Epithelial cell of prostate (primary cell): ENCODE measurements around the gene EPG5.
"Not testable (repeated sequence)": the region's sequence is repeated elsewhere in the genome, so short reads cannot be mapped to it uniquely, and the experiment has no call there.

Source experiments
- DNase-seq: peaks from one replicate; pipeline ENCODE4 v3.0.0-alpha.2; 2011; ENCODE audit warnings: low read depth, low spot score
- H3K27ac ChIP-seq: fragments of 450-650 bp; 2 replicates; pipeline ENCODE4 v1.5.1; 2017; ENCODE audit warnings: mild to moderate bottlenecking

Gene EPG5

DNA sequence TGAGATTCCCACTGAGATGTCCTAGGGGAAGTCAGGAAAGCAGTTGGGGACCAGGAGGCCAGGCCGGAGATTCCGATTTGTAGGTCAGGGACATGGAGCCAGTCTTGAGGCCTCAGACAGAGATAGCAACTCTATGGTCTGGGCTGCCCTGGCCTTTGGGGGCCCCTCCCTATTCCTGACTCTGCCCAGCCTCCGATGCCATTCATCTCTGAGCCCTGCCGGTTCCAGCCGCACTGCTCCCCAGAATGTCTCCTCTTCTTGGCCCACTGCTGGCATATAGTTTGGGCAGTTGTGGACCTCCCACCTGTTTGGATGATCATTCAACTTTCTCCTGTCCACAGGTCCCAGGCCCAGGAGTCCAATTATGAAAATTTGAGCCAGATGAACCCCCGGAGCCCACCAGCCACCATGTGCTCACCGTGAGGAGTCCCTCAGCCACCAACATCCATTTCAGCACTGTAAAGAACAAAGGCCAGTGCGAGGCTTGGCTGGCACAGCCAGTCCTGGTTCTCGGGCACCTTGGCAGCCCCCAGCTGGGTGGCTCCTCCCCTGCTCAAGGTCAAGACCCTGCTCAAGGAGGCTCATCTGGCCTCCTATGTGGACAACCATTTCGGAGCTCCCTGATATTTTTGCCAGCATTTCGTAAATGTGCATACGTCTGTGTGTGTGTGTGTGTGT is 125.2 kb downstream of the EPG5 start:
- DNase-seq: no peak
- no peak overlapping the region for H3K27ac ChIP-seq

DNA sequence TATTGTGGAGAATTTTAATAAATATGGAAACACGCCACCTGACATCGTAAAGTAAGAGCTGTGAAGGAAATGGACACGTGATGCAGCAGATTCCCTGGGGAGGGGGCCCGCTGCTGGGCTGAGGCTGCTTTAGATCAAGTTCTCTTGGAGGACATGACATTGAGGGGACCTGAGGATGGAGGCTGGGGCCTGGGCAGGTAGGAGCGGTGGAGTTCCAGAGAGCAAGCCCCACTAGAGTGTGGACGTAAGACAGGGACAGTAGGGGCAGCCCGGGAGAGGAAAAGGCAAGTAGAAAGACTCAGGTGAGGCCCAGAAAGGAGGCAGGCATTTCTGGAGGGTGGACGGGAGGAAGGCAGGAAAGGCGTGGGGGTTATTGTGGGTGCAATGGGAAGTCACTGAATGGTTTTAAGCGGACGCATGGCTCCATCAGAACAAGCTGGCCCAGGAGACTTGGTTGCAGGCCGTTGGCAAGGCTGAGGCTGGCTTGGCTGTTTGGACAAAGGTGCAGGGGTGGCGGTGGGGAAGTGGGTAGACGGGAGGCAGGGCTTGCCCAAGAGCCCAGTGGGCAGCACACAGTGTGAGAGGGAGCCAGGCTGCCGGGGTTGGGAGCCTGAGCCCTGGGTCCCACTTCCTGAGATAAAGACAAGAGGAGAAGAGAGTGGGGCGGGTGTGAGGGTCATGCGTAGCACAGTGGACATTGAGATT is 125.9 kb downstream of the EPG5 start:
- H3K27ac ChIP-seq: no peak overlapping the region

DNA sequence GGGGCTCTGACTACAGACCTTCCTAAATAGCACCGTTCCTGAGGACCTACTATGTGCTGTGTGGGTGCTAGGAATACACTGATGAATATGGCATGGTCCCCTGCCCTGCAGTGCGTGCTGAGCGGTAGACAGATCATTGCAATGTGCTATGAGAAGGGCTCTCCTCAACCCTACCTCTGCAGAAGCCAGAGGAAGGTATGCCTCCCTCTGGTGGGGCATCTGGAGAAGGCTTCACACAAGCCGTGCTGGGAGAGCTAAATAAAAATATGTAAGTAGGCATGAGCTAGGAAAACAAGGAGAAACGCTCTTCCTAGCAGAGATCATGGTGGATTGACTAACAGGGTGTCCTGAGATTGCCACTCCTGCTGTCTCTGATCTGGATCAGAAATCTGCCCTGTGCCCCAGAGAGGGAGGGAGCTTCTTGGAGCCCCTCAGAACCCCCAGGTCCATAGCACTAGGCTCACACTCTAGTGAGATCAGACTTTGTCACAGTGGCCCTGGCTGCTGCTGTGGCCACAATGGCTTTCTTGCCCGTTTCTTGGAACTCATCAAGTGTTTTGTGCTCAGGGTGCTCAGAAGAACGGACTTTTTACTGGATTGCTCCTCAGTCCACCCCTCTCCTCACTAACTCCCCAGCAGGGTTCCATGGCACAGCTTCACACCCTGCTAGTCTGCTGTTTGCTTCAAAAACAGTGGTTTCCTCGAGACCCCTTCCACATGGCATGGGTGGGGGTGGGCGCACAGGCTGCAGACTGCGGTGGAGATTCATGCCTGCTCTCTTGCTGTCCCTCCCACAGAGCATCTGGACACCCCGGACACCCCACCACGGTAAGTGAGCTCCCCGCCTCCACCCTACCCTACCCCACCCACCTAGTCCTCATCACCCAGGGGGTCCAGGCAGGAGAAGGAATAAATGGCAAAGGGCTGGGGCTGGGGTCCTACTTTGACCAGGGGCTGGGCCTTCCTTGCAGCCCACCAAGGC is 127.4 kb downstream of the EPG5 start:
- no peak overlapping the region for H3K27ac ChIP-seq
- peak; percentile 24 for DNase-seq

More for the DNA sequence above, 125.9 kb downstream of the EPG5 start:
- no peak for DNase-seq

DNA sequence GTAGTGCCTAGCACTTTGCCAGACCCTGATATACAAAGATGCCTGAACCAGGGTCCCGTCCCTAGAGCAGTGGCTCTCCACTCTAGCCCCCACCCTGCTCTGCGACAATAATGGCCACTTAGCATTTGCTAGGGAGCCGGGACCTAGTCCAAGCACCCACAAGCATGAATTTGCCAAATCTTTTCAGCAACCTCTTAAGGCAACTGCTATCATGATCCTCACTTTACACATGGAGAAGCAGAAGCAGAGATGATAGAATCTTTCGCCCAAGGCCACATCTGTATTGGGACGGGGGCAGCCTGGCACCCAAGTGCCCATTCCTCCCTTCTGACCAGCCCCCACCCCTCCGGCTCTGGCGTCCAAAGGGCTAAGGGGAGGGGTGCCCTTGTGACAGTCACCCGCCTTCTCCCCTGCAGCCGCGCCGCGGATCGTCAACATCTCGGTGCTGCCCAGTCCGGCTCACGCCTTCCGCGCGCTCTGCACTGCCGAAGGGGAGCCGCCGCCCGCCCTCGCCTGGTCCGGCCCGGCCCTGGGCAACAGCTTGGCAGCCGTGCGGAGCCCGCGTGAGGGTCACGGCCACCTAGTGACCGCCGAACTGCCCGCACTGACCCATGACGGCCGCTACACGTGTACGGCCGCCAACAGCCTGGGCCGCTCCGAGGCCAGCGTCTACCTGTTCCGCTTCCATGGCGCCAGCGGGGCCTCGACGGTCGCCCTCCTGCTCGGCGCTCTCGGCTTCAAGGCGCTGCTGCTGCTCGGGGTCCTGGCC is 128.6 kb downstream of the EPG5 start:
- no peak for DNase-seq
- H3K27ac ChIP-seq: no peak overlapping the region

DNA sequence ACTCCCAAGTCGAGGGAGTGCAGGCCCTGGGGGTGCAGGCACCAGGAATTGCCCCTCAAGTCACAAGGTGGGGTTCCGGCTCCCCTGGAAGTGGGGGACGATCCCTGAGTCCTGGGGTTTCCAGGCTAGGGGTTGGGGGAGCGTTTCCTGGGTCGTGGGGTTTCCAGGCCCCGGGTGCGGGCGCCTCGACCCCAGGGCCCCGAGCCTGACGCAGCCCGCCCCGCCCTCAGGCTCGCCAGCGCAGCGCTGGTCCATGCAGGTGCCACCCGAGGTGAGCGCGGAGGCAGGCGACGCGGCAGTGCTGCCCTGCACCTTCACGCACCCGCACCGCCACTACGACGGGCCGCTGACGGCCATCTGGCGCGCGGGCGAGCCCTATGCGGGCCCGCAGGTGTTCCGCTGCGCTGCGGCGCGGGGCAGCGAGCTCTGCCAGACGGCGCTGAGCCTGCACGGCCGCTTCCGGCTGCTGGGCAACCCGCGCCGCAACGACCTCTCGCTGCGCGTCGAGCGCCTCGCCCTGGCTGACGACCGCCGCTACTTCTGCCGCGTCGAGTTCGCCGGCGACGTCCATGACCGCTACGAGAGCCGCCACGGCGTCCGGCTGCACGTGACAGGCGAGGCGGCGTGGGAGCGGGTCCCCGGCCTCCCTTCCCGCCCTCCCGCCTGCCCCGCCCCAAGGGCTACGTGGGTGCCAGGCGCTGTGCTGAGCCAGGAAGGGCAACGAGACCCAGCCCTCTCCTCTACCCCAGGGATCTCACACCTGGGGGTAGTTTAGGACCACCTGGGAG is 129.7 kb downstream of the EPG5 start:
- no peak for DNase-seq
- H3K27ac ChIP-seq: no peak overlapping the region

DNA sequence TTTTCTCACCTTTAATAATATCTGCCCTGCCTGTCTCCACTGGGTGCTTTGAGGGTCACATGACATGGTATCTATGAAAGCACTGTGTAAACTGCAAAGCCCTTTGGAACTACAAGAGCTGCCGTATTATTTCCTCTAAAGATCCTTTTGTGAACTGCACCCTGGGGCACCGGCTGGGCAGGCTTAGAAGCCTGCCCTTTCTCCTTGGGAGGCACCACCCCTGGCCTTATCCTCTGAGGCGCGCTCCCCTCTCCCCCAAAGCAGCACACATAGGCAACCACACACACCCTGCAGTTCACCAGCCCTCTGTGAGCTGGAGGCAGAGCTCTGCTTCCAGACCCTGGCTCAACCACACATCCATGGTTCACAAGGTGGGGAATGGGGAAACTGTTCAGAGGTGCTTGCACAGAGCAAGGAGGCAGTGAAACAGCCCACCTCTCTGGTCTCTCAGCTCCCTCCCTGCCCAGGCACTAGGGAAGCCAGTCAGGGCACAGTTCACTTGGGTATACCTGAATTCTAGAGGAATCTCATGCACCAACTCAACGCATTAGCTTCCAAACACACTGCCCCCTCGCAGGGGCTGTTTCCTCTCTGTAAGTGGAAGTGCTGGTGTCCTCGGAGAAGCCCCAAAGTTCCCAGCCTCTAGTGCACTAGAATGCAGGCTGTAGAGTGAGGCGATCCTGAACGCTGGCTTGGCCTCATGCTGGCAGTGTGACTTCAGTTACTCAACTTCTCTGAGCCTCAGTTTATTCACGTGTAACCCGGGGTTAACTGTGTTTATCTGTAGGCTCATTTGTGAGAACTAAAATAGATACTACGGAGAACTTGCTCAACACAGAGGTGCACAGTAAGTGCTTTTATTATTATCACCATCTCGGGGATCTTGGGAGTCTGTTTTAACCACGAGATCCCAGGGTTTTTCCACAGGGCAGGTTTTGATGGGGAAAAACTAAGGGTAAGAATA is 130.6 kb downstream of the EPG5 start:
- DNase-seq: no peak
- no peak overlapping the region for H3K27ac ChIP-seq

DNA sequence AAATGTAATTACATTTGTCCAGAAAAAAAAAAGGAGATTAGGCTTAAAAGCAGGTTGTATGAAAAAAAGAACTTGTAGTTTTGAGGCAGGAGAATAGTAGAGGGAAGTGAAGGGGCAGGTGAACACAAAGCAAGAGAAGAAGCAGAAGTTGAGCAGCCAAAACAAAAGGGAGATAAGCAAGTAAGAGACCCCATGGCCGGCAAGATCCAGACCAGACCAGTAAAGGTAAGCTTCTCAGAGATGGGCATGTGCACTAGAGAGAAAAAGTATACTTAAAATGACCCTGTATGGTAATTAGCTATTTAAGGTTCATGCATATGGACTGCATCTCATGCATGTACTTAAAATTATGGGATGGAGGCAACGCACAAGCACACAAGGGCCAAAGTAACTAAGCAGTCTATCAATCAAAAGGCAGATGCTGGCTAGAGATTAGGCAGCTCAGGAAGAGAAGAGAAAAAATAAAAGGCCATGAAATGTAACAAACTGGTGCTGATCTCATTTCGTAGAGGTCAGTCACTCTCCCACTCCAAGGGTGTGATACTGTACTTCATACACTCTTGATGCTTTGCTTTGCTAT is 132.0 kb downstream of the EPG5 start:
- DNase-seq: no peak
- no peak overlapping the region for H3K27ac ChIP-seq

DNA sequence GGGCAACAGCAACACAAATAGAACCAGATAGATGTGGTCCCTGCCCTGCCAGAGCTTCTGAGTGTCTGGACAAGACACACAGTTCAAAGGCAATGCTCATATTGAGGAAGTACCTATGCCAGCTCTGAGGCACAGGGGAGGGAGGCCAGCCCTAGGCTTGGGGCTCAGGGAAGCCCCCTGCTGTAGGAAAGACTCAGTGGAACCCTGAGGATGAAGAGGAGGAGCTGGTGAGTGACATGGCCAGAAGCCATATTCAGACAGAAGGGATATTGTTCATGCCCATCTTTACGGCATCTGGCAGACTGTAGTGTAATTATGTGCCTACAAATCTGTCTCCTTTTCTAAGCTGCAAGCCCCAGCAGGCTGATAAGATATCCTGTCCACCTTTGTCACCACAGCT is 132.8 kb downstream of the EPG5 start:
- H3K27ac ChIP-seq: no peak overlapping the region
- no peak for DNase-seq

DNA sequence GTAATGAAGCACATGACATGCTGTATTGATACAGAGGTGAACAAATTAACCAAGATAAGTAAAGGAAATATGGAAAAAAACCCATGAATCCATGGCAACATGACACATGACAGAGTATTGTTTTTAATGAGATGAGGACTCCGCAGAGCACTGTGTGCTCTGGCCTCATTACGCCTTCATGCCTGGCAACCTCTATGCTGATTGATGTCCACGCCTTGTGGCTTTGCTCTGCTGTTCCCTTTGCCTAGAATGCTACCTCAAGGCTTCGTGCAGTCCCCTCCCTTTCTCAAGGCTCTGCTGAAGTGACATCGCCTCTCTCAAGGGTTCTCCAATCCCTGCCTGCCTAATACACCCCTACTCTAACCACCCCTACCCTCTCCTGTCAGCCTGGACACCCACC is 133.3 kb downstream of the EPG5 start:
- no peak for DNase-seq
- no peak overlapping the region for H3K27ac ChIP-seq

DNA sequence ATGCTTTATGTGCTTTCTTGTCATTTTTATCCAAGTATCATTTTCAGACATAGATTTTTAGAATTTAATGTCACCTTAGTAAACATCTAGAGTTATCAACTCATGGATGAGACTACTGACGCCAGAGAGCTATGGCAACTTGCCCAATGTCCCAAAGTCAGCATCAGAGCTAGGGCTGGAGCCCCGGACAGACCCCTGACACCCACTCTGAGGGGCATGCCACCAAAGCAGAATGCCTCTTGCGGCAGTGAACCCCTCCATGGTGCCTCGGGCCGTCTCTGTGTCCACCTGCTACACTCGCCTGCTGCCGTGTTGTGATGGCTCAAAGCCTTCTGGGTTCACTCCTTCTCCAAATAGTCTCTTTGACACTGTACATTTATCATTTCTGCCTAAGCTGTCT is 136.2 kb downstream of the EPG5 start:
- no peak overlapping the region for H3K27ac ChIP-seq
- DNase-seq: no peak

DNA sequence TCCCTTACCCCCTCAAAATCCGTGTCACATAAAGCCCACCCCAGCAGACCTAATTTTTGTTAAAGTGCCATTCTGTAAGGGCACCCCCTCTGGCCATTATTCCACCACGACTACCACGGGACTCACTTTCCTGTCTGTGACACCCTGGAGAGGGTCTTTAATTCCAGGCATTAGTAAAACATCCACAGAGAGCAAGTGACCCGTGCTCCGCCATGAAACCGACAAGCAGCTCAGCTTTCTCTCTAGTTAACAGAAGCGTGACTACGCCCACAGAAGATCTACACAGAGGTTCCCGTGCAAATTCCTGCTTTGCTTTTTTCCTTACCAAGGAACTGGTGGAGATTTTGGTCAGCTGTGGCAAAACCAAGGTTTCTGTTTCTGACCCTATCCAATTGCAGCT is 137.3 kb downstream of the EPG5 start:
- DNase-seq: no peak
- no peak overlapping the region for H3K27ac ChIP-seq

DNA sequence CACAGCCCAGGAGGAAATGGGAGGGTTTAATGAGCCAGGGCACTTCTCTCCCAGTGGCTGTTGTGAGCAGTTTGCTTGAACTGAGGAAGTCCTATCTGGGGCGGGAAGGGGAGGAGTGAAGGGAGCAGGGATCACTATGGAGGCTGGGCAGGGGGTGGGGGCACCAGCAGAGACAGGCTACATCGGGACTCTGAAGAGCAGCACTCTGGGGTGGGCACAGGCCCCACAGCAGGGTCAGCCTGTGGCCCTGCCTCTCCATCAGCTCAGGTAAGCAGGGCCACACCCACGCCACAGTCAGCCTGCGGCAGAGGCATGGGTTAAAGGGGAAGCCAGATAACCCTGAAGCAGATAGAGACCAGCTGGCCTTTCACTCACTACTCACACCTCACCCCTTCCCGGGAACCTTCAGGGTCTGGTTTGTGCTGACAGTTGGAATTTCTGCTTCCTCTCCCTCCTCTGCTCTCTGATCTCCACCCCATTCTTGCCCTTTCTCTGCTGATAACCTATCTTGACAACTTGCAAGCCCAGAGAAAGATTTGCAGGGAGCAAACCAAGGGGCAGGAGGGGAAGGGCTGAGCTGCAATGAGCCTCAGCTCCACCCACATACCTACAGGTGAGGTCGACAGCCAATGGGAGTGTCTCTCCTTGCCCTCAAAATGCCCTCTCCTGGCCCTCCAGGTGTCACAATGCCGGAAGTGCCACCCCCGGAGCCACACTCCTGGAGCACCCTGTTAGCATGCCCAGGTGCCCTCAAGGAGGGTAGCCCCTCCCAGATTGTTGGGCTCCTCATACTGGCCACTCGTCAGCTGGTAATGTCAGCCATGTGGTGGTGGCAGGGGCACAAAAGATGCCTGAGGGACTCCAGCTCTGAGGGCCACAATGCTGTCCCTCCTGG is 138.0 kb downstream of the EPG5 start:
- no peak overlapping the region for H3K27ac ChIP-seq
- no peak for DNase-seq

DNA sequence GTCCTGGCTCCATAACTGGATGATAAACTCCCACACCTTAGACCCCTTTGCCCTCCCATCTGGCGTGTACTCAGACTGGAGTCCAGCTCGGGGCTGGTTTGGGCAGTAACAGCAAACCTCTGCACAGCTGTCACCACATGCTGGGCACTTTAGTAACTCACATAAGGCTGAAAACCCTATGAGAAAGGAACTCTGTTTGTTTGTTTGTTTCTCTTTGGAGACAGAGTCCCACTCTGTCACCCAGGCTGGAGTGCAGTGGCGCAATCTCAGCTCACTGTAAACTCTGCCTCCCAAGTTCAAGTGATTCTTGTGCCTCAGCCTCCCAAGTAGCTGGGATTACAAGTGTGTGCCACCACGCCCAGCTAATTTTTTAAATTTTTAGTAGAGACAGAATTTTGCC is 140.4 kb downstream of the EPG5 start:
- DNase-seq, H3K27ac ChIP-seq: not testable (repeated sequence)

DNA sequence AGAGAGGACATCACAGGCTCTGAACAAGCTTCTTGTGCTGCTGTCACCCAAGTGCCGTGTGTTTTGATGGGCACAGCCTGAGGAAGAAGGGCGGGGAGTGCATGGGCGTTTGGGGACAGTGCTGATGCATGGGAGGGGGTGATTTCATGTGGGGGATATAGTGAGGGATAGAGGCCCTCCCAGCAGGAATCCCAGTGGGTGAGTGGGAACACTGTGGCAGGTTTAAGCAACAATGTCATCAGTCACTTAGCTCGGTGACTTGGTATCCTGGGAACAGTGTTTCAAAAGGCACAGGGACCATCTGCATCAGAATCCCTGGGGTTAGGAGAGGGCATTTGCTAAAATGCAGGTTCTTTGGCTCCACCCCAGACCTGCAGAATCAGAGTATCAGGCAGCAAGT is 141.0 kb downstream of the EPG5 start:
- no peak for DNase-seq
- no peak overlapping the region for H3K27ac ChIP-seq

DNA sequence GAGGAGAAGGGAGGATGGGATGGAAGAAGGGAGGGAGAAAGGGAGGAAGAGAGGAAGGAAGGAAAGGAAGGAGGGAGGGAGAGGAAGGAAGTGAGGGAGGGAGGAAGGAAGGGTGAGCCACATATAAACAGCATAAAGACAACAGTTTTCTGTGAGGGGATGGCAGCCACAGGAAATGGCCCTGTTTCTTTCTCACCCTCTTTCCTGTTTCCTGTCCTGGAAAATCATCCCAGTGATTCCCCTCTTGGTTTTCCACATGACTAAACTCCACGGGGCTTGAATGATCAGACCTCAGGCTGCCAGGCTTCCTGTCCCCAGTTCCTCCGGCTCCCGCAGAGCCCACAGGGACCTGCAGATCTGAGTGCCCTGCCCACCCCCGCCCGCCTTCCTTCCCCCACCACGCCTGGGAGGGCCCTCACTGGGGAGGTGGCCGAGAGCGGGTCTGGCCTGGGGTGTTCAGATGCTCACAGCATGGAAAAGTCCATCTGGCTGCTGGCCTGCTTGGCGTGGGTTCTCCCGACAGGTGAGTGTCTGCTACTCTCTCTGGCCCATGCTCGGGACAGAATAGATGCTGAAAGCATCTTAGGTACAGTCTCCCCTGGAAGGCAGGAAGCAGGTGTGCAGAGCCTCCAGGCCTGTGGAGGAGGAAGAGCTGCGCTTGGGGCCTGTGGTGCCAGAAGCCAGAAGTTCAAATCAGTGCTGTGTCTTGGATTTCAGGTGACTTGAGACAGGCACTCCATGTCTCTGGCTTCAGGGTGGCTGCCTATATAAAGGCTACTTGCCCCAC is 141.7 kb downstream of the EPG5 start, which contains the start of gene SIGLEC15:
TSS of gene SIGLEC15 (plus strand) at position 418 of the 787 bp plus-strand sequence. CDS start at position 472, 54 bp downstream.
- H3K27ac ChIP-seq: no peak within 1 kb of the TSS
- no peak for DNase-seq

DNA sequence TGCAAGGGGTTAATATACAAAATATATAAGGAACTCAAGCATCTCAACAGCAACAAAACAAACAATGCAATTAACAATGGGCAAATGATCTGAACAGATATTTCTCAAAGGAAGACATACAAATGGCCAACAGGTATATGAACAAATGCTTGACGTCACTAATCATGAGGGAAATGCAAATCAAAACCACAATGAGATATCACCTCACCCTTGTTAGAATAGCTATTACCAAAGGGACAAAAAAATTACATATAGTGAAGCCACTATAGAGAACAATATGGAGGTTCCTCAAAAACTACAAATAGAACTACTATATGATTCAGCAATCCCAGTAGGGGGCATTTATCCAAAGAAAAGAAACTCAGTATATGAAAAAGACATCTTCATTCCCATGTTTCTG is 145.4 kb downstream of the EPG5 start:
- no peak overlapping the region for H3K27ac ChIP-seq
- DNase-seq: no peak
